GM12878 (cell line): ENCODE results near the gene MAMLD1. TPM values are rescaled to one million over a fixed set of nuclear protein-coding genes. Genes with fewer than 3 reads are reported as not detected.

Experiments
- ATAC-seq: fragments of 200-7000 bp; cut with Tn5 transposase; 3 replicates; pipeline ENCODE4 v1.9.1; 2020; ENCODE audit warnings: mild to moderate bottlenecking, moderate library complexity
- BruUV-seq: library from RNA; stranded (reverse); fragments of 400-500 nt; replicated peaks from 2 replicates; lab custom pipeline; 2021; lab: Mats Ljungman, UMichigan
- CTCF ChIA-PET: fragments of 300-600 bp; sonication (Branson Sonifier 250); formaldehyde crosslinking; extraction: SDS; loops from one replicate; lab custom pipeline; 2021; ENCODE audit warnings: inconsistent platforms; lab: Yijun Ruan, JAX
- POLR2A ChIA-PET: fragments of 350-600 bp; formaldehyde crosslinking; extraction: SDS; loops from one replicate; lab custom pipeline; 2021; ENCODE audit warnings: inconsistent platforms; lab: Charles Lee
- RAD21 ChIA-PET: fragments of 300-600 bp; sonication (Branson Sonifier 250); formaldehyde crosslinking; loops from one replicate; lab custom pipeline; 2023; ENCODE audit warnings: antibody characterized with exemption; ENCODE audit not compliant: unreplicated experiment; lab: Charles Lee
- SMC1A ChIA-PET: fragments of 300-600 bp; sonication (Branson Sonifier 250); formaldehyde crosslinking; loops from one replicate; lab custom pipeline; 2023; ENCODE audit not compliant: unreplicated experiment, uncharacterized antibody; lab: Charles Lee
- DNase-seq: peaks from one replicate; pipeline ENCODE4 v3.0.0-alpha.2; 2011; ENCODE audit warnings: low read depth, low spot score
- FAIRE-seq: peaks from 3 replicates; lab custom pipeline; 2011; peaks lifted over from hg19 to GRCh38; lab: Jason Lieb, UNC
- H2AFZ ChIP-seq: 2 replicates; pipeline ENCODE4 v1.6.0; 2011; ENCODE audit warnings: low read depth, low read length, control low read depth; ENCODE audit not compliant: control insufficient read depth
- H3K27ac ChIP-seq: 2 replicates; pipeline ENCODE4 v1.5.1; 2011; ENCODE audit warnings: control low read depth; ENCODE audit not compliant: control insufficient read depth, insufficient read depth
- H3K27me3 ChIP-seq, 2 experiments: replicated peaks in 1 of 2; 2 replicates each; pipeline versions ENCODE4 v1.6.0 to v1.6.1; 2011; ENCODE audit warnings: low read length in 1 of 2; ENCODE audit not compliant: control insufficient read depth in 2 of 2, insufficient read depth in 2 of 2
- H3K36me3 ChIP-seq, 2 experiments: 2 replicates each; pipeline ENCODE4 v1.5.1; 2011; ENCODE audit warnings: low read length in 1 of 2; ENCODE audit not compliant: control insufficient read depth in 2 of 2, insufficient read depth in 2 of 2
- H3K4me1 ChIP-seq: 2 replicates; pipeline ENCODE4 v1.6.1; 2011; ENCODE audit warnings: mild to moderate bottlenecking, low read length, moderate library complexity, mixed read lengths; ENCODE audit not compliant: control insufficient read depth, insufficient read depth
- H3K4me2 ChIP-seq: 2 replicates; pipeline ENCODE4 v1.6.0; 2011; ENCODE audit warnings: control low read depth; ENCODE audit not compliant: control insufficient read depth, insufficient read depth
- H3K4me3 ChIP-seq: fragments of 200-600 bp; sonication (generic); 2 replicates; pipeline ENCODE4 v1.5.1; 2016
- H3K79me2 ChIP-seq: 2 replicates; pipeline ENCODE4 v1.6.0; 2011; ENCODE audit warnings: low read length; ENCODE audit not compliant: control insufficient read depth, insufficient read depth
- H3K9ac ChIP-seq: 2 replicates; pipeline ENCODE4 v1.8.0; 2011; ENCODE audit warnings: low read length, control low read depth, mixed read lengths; ENCODE audit not compliant: control insufficient read depth, insufficient read depth
- H3K9me3 ChIP-seq: replicated peaks from 3 replicates; pipeline ENCODE4 v1.5.1; 2011; ENCODE audit warnings: mild to moderate bottlenecking, low read length; ENCODE audit not compliant: control insufficient read depth, insufficient read depth
- H4K20me1 ChIP-seq: 2 replicates; pipeline ENCODE4 v1.6.0; 2011; ENCODE audit not compliant: control insufficient read depth, insufficient read depth
- PML ChIP-seq: IDR thresholded peaks from 2 replicates; pipeline ENCODE4 v1.6.1; 2012; ENCODE audit warnings: low read length, inconsistent platforms
- POLR2AphosphoS5 ChIP-seq: IDR thresholded peaks from 2 replicates; pipeline ENCODE4 v1.6.1; 2011; ENCODE audit warnings: mild to moderate bottlenecking, low read length, inconsistent platforms
- POU2F2 ChIP-seq: IDR thresholded peaks from 3 replicates; pipeline ENCODE4 v1.6.1; 2011; ENCODE audit warnings: low read depth, mild to moderate bottlenecking, low read length, borderline replicate concordance
- RFX5 ChIP-seq: IDR thresholded peaks from 2 replicates; pipeline ENCODE4 v1.6.1; 2011; ENCODE audit warnings: low read depth, low read length, improper control_type of control experiment
- SREBF2 ChIP-seq: IDR thresholded peaks from 2 replicates; pipeline ENCODE4 v1.6.1; 2012; ENCODE audit warnings: mild to moderate bottlenecking, low read length
- ZBED1 ChIP-seq: IDR thresholded peaks from 2 replicates; pipeline ENCODE4 v1.6.1; 2016; ENCODE audit warnings: borderline replicate concordance
- whole genome bisulfite sequencing: methylation state at CpG from one replicate; pipeline ENCODE4 v1.1.6; 2016; ENCODE audit warnings: low lambda C conversion rate; ENCODE audit not compliant: insufficient replicate concordance, insufficient coverage; ENCODE audit errors: missing lambda C conversion rate; 5-methylcytosine and 5-hydroxymethylcytosine counted together
- in situ Hi-C: fragments of 300-500 bp; cut with MboI; formaldehyde crosslinking; loops from 9 replicates; pipeline ENCODE4 v1.14.3; 2018; ENCODE audit warnings: mixed read lengths
- intact Hi-C: fragments of 100-400 bp; cut with micrococcal nuclease; formaldehyde crosslinking; loops from one replicate; pipeline ENCODE4 v1.14.2; 2022; ENCODE audit not compliant: unreplicated experiment
- polyA plus RNA-seq, 11 experiments: library from polyadenylated mRNA; depleted of rRNA in 4 of 11; unstranded in 6 of 11; stranded (reverse) in 5 of 11; fragments of >200 nt; fragmentation: Nextera tagmentation in 4 of 11; fragmentation: Illumina TruSeq in 1 of 11; extraction: Ambion mirVana in 4 of 11; extraction: Trizol in 1 of 11; gene quantifications; 1 replicate in 1 of 11; 2 replicates in 10 of 11; pipeline versions ENCODE4 v1.2.1 to v1.2.3, GENCODE V29; 2011 to 2016; ENCODE audit warnings: inconsistent platforms in 2 of 11, missing spikeins in 2 of 11, low read depth in 1 of 11
- total RNA-seq, 4 experiments: library from RNA; depleted of rRNA in 3 of 4; stranded (reverse); fragments of >200 nt in 3 of 4; fragmentation: Illumina TruSeq in 1 of 4; extraction: Trizol in 1 of 4; gene quantifications; 2 replicates each; pipeline versions ENCODE4 v1.2.1 to v1.2.3, GENCODE V29; 2013 to 2021
- TF ChIP-seq, protein P1 (sequence below): fragments of 150-350 bp; IDR thresholded peaks from 2 replicates; pipeline ENCODE4 v1.6.1; 2016; ENCODE audit warnings: low read depth, low read length
- TF ChIP-seq, protein P2 (sequence below): fragments of 450-650 bp; formaldehyde crosslinking; IDR thresholded peaks from 2 replicates; pipeline ENCODE4 v1.4.0; 2020; ENCODE audit warnings: mild to moderate bottlenecking, moderate library complexity
- TF ChIP-seq, protein P3 (sequence below): fragments of 450-650 bp; IDR thresholded peaks from 2 replicates; pipeline ENCODE4 v1.6.1; 2017; ENCODE audit warnings: mild to moderate bottlenecking, moderate library complexity
- TF ChIP-seq, protein P4 (sequence below): fragments of 450-650 bp; conservative IDR thresholded peaks from 2 replicates; pipeline ENCODE4 v1.6.1; 2017; ENCODE audit warnings: mild to moderate bottlenecking, moderate library complexity

MAMLD1 gene
- total and polyA plus RNA-seq, 10 of the 15 experiments (the other 5 are each of a cell fraction or from before 2014, with no cell fraction given), result 0.03 to 0.05 TPM; not detected in 8

DNA sequence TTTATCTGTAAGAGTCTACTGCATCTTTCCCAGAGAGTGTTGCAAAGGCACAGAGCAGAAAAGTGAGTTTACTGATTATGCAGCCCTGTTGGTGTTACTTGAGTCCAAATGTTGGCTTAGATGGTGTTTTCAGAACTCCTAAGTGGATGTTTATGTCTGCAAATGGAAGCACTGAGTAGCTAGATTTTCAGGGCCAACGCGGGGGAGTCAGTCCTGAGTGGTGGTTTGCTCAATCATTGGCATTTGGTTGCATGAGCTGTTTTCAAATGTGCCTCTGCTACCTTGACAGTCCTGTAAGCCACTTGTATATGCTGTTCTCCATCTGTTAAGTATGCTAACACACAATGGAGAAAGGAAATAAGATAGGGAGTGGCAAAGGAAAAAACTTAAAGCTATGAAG, 45.4 kb downstream of the MAMLD1 start (continued):
- TF ChIP-seq, protein P1, sequence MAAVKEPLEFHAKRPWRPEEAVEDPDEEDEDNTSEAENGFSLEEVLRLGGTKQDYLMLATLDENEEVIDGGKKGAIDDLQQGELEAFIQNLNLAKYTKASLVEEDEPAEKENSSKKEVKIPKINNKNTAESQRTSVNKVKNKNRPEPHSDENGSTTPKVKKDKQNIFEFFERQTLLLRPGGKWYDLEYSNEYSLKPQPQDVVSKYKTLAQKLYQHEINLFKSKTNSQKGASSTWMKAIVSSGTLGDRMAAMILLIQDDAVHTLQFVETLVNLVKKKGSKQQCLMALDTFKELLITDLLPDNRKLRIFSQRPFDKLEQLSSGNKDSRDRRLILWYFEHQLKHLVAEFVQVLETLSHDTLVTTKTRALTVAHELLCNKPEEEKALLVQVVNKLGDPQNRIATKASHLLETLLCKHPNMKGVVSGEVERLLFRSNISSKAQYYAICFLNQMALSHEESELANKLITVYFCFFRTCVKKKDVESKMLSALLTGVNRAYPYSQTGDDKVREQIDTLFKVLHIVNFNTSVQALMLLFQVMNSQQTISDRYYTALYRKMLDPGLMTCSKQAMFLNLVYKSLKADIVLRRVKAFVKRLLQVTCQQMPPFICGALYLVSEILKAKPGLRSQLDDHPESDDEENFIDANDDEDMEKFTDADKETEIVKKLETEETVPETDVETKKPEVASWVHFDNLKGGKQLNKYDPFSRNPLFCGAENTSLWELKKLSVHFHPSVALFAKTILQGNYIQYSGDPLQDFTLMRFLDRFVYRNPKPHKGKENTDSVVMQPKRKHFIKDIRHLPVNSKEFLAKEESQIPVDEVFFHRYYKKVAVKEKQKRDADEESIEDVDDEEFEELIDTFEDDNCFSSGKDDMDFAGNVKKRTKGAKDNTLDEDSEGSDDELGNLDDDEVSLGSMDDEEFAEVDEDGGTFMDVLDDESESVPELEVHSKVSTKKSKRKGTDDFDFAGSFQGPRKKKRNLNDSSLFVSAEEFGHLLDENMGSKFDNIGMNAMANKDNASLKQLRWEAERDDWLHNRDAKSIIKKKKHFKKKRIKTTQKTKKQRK, result no peak
- TF ChIP-seq POLR2AphosphoS5 (no peak), SREBF2 (no peak), ZBED1 (no peak)
- TF ChIP-seq, protein P2, sequence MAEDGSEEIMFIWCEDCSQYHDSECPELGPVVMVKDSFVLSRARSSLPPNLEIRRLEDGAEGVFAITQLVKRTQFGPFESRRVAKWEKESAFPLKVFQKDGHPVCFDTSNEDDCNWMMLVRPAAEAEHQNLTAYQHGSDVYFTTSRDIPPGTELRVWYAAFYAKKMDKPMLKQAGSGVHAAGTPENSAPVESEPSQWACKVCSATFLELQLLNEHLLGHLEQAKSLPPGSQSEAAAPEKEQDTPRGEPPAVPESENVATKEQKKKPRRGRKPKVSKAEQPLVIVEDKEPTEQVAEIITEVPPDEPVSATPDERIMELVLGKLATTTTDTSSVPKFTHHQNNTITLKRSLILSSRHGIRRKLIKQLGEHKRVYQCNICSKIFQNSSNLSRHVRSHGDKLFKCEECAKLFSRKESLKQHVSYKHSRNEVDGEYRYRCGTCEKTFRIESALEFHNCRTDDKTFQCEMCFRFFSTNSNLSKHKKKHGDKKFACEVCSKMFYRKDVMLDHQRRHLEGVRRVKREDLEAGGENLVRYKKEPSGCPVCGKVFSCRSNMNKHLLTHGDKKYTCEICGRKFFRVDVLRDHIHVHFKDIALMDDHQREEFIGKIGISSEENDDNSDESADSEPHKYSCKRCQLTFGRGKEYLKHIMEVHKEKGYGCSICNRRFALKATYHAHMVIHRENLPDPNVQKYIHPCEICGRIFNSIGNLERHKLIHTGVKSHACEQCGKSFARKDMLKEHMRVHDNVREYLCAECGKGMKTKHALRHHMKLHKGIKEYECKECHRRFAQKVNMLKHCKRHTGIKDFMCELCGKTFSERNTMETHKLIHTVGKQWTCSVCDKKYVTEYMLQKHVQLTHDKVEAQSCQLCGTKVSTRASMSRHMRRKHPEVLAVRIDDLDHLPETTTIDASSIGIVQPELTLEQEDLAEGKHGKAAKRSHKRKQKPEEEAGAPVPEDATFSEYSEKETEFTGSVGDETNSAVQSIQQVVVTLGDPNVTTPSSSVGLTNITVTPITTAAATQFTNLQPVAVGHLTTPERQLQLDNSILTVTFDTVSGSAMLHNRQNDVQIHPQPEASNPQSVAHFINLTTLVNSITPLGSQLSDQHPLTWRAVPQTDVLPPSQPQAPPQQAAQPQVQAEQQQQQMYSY (CRISPR knock-in tag), result no peak

DNA sequence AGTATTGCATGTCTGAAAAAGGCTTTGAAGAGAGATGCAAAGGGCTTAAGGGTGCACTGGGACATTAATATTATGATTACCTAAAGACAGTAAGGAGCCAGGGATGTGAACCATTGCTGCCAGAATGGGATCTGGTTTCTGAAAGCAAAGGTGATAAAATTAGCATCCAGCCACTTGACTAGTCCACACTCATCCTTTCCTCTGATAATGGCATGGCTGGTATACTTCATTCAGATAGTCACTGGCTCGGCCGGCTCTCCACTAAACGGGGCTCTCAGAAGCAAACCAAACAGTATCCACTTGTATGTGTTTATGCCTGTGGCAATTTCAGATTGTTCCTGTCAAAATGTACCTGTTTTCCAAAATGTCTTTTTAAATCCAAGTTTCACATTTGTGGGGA, 46.4 kb downstream of the MAMLD1 start:
- ATAC-seq, result no peak
- ChIA-PET CTCF (no interaction called here), SMC1A (no interaction called here), RAD21 (no interaction called here), POLR2A (no interaction called here)
- no TSS peak for BruUV-seq
- Histone ChIP-seq H3K27me3 (no peaks in the 10 kb centered on the region; a peak in 1 of 4 replicates), H3K27ac (no peak overlapping the region), H4K20me1 (no peaks in the 10 kb centered on the region), H3K79me2 (no peaks in the 10 kb centered on the region), H3K4me1 (no peaks in the 10 kb centered on the region), H3K4me3 (no peak overlapping the region), H2AFZ (no peak overlapping the region), H3K36me3 (no peaks in the 10 kb centered on the region), H3K4me2 (no peak overlapping the region), H3K9me3 (no peaks in the 10 kb centered on the region), H3K9ac (no peak overlapping the region)
- no peak for FAIRE-seq
- in situ Hi-C loops, result no loop called here
- 0% methylated on average over 3 of the region's 3 CpGs for WGBS
- DNase-seq, result no peak
- intact Hi-C loops, result no loop called here
- TF ChIP-seq, protein P3, sequence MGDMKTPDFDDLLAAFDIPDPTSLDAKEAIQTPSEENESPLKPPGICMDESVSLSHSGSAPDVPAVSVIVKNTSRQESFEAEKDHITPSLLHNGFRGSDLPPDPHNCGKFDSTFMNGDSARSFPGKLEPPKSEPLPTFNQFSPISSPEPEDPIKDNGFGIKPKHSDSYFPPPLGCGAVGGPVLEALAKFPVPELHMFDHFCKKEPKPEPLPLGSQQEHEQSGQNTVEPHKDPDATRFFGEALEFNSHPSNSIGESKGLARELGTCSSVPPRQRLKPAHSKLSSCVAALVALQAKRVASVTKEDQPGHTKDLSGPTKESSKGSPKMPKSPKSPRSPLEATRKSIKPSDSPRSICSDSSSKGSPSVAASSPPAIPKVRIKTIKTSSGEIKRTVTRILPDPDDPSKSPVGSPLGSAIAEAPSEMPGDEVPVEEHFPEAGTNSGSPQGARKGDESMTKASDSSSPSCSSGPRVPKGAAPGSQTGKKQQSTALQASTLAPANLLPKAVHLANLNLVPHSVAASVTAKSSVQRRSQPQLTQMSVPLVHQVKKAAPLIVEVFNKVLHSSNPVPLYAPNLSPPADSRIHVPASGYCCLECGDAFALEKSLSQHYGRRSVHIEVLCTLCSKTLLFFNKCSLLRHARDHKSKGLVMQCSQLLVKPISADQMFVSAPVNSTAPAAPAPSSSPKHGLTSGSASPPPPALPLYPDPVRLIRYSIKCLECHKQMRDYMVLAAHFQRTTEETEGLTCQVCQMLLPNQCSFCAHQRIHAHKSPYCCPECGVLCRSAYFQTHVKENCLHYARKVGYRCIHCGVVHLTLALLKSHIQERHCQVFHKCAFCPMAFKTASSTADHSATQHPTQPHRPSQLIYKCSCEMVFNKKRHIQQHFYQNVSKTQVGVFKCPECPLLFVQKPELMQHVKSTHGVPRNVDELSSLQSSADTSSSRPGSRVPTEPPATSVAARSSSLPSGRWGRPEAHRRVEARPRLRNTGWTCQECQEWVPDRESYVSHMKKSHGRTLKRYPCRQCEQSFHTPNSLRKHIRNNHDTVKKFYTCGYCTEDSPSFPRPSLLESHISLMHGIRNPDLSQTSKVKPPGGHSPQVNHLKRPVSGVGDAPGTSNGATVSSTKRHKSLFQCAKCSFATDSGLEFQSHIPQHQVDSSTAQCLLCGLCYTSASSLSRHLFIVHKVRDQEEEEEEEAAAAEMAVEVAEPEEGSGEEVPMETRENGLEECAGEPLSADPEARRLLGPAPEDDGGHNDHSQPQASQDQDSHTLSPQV, result no peak
- TF ChIP-seq, protein P4, sequence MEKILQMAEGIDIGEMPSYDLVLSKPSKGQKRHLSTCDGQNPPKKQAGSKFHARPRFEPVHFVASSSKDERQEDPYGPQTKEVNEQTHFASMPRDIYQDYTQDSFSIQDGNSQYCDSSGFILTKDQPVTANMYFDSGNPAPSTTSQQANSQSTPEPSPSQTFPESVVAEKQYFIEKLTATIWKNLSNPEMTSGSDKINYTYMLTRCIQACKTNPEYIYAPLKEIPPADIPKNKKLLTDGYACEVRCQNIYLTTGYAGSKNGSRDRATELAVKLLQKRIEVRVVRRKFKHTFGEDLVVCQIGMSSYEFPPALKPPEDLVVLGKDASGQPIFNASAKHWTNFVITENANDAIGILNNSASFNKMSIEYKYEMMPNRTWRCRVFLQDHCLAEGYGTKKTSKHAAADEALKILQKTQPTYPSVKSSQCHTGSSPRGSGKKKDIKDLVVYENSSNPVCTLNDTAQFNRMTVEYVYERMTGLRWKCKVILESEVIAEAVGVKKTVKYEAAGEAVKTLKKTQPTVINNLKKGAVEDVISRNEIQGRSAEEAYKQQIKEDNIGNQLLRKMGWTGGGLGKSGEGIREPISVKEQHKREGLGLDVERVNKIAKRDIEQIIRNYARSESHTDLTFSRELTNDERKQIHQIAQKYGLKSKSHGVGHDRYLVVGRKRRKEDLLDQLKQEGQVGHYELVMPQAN, result no peak
- no peak for TF ChIP-seq RFX5
- TF ChIP-seq POU2F2, result no peak
- TF ChIP-seq PML, result no peak
